Measurements from ENCODE around the gene FAM118A. TPM values are rescaled to one million over a fixed set of nuclear protein-coding genes. Genes with fewer than 3 reads are reported as not detected.

Gene FAM118A
- total and polyA plus RNA-seq, 2 of the 8 experiments (the other 6 are each of a cell fraction or from before 2014, with no cell fraction given) = 8.5 to 18.6 TPM

GRCh38 chr22:45329530-45329936 lies 19.8 kb downstream of the FAM118A start:
- Histone ChIP-seq H3K4me1 (replicated peaks in 1 of 4; ENCODE audit: control insufficient read depth in 3 of 4, insufficient read depth in 4 of 4, low read length in 3 of 4) (no peaks in the 10 kb centered on the region), H3K36me3 (ENCODE audit: control insufficient read depth in 2 of 4, insufficient read depth in 4 of 4, low read length in 3 of 4) (peaks cover 0 to 6% (median 3%) of the 10 kb centered on the region in 4 experiments; a peak in 4 of 8 replicates), H3K23me2 (ENCODE audit: low read depth, low read length) (no peaks in the 10 kb centered on the region), H2BK120ac (replicated peaks; ENCODE audit: low read depth, low read length) (no peak overlapping the region), H2BK5ac (ENCODE audit: low read depth, low read length) (no peak overlapping the region), H2BK12ac (ENCODE audit: low read depth, low read length) (no peak overlapping the region), H4K5ac (ENCODE audit: insufficient read length, low read depth, low read length) (no peak overlapping the region), H4K91ac (replicated peaks; ENCODE audit: insufficient read length, low read length) (no peak overlapping the region), H2AFZ (ENCODE audit: low read length) (no peak overlapping the region), H3K9me3 (ENCODE audit: insufficient read depth in 2 of 2, low read depth in 1 of 2, low read length in 1 of 2) (no peaks in the 10 kb centered on the region), H3K9ac (replicated peaks in 1 of 4; ENCODE audit: extremely low read depth in 1 of 4, low read depth in 3 of 4, low read length in 3 of 4) (no peak overlapping the region), H3K27ac (ENCODE audit: low read depth, low read length) (no peak overlapping the region), H3K4me2 (ENCODE audit: insufficient read depth in 1 of 2, low read depth in 2 of 2, low read length in 2 of 2) (no peak overlapping the region), H3K23ac (ENCODE audit: insufficient read length) (no peak overlapping the region), H2BK20ac (ENCODE audit: low read length) (no peak overlapping the region), H3K79me2 (ENCODE audit: control insufficient read depth in 1 of 2, insufficient read depth in 2 of 2, low read length in 2 of 2) (no peaks in the 10 kb centered on the region), H3K79me1 (ENCODE audit: low read depth, low read length) (no peaks in the 10 kb centered on the region), H3K27me3 (replicated peaks in 1 of 4; ENCODE audit: control insufficient read depth in 3 of 4, extremely low read depth in 1 of 4, insufficient read depth in 3 of 4, low read length in 3 of 4) (no peaks in the 10 kb centered on the region), H2AK5ac (ENCODE audit: low read depth, low read length) (no peak overlapping the region), H4K8ac (ENCODE audit: extremely low read depth, insufficient read depth, low read length) (no peak overlapping the region), H2BK15ac (ENCODE audit: low read length) (no peak overlapping the region), H3K18ac (ENCODE audit: extremely low read depth, low read length) (no peak overlapping the region), H3K14ac (ENCODE audit: insufficient read length) (no peak overlapping the region), H4K20me1 (replicated peaks in 1 of 2; ENCODE audit: control insufficient read depth in 1 of 2, insufficient read depth in 2 of 2, low read length in 2 of 2) (peaks cover 0 to 1% of the 10 kb centered on the region in 2 experiments), H3K4ac (replicated peaks; ENCODE audit: insufficient read length, low read depth, low read length) (no peak overlapping the region), H3K4me3 (ENCODE audit: extremely low read depth in 1 of 4, insufficient read depth in 2 of 4, low read depth in 3 of 4, low read length in 4 of 4) (no peak overlapping the region), H3K56ac (replicated peaks; ENCODE audit: insufficient read length, low read depth, low read length) (no peak overlapping the region)
- FAIRE-seq (no peak), DNase-seq (ENCODE audit: low read depth in 1 of 2, low spot score in 2 of 2) (no peak)
- ChIA-PET POLR2A (ENCODE audit: partially characterized antibody) (no interaction called here), CTCF (ENCODE audit: partially characterized antibody) (interaction anchor here (0.6 kb wide), 1 partner anchor 9 kb away, joined by 3 read pairs; no protein-coding TSS in a partner anchor)
- WGBS, 2 experiments (ENCODE audit: extremely low coverage in 1 of 2, insufficient coverage in 1 of 2, insufficient read length in 1 of 2, insufficient replicate concordance in 2 of 2, low coverage in 1 of 2, low lambda C conversion rate in 2 of 2, missing lambda C conversion rate in 1 of 2) = 97% methylated on average over 12 of the region's 12 CpGs; no CpG with 5 or more reads in 1 of the 2 experiments
- TF ChIP-seq SIRT6 (IDR thresholded peaks at IDR 0.05; ENCODE audit: low read length) (no peak), EZH2 (IDR thresholded peaks at IDR 0.05; ENCODE audit: low read depth, low read length, severe bottlenecking) (no peak), CBX8 (IDR thresholded peaks at IDR 0.05; ENCODE audit: borderline replicate concordance, low read depth, low read length) (no peak), SUZ12 (IDR thresholded peaks at IDR 0.05; ENCODE audit: low read length) (no peak), RBBP5 (IDR thresholded peaks at IDR 0.05; ENCODE audit: borderline replicate concordance, low read depth, low read length) (no peak), CHD2 (IDR thresholded peaks at IDR 0.05; ENCODE audit: low read length) (no peak), GTF2F1 (IDR thresholded peaks at IDR 0.05; ENCODE audit: borderline replicate concordance, low read depth, low read length) (no peak), FOSL1 (IDR thresholded peaks at IDR 0.05; ENCODE audit: insufficient read depth, low read depth, low read length) (no peak), CHD1 (IDR thresholded peaks at IDR 0.05; ENCODE audit: low read depth, low read length) (no peak), CTBP2 (IDR thresholded peaks at IDR 0.05; ENCODE audit: borderline replicate concordance, insufficient read depth, insufficient read length, low read length) (no peak), RNF2 (IDR thresholded peaks at IDR 0.05; ENCODE audit: borderline replicate concordance, low read depth, low read length, missing control alignments, poor library complexity, severe bottlenecking) (no peak)
- TF ChIP-seq, protein P1, sequence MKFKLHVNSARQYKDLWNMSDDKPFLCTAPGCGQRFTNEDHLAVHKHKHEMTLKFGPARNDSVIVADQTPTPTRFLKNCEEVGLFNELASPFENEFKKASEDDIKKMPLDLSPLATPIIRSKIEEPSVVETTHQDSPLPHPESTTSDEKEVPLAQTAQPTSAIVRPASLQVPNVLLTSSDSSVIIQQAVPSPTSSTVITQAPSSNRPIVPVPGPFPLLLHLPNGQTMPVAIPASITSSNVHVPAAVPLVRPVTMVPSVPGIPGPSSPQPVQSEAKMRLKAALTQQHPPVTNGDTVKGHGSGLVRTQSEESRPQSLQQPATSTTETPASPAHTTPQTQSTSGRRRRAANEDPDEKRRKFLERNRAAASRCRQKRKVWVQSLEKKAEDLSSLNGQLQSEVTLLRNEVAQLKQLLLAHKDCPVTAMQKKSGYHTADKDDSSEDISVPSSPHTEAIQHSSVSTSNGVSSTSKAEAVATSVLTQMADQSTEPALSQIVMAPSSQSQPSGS (IDR thresholded peaks at IDR 0.05; ENCODE audit: low read length) = no peak
